Measurements from ENCODE around the gene SEZ6.

Gene SEZ6

DNA sequence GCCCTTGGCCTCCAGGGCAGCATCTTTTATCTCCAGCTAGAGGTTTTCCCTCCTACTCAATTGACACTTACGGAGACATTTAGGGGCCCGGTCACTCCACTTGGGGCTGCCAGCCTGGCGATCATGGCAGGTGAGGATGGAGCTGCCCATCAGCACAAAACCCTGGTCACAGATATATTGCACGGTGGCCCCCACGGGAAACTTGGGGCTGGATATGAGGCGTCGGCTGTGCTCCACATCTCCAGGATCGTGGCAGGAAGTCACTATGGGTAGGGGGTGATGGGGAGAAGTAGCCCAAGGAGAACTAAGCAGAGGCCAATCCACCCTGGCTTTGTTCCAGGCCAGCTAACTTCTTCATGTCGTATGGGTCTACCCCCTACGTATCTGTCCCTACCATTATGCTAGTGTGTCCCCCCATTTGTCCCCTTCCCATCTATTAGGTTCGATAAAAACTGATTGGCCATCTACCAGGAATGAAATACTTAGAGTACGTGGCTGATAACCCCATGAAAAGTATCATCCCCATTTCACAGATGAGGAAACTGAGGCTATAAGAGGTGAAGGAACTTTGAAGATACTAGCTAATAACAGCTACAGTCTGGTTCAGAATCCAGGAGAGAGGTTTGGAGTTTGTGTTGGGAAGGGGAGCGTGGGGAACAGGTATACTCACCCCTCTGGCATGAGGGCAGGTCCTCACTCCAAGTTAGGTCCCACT is 48.4 kb downstream of the SEZ6 start:
- Histone ChIP-seq H3K9me3 (ENCODE audit: control insufficient read depth, low read depth, low read length) (no peaks in the 10 kb centered on the region), H3K9ac (ENCODE audit: low read length) (no peak overlapping the region), H3K36me3 (ENCODE audit: control insufficient read depth, low read depth, low read length) (no peaks in the 10 kb centered on the region), H3K4me1 (ENCODE audit: control insufficient read depth, low read depth, low read length) (peaks cover 9% of the 10 kb centered on the region), H3K27me3 (ENCODE audit: control insufficient read depth, insufficient read depth, low read length) (no peaks in the 10 kb centered on the region), H3K27ac (ENCODE audit: low read length) (no peak overlapping the region), H3K4me3 (ENCODE audit: low read length) (no peak overlapping the region)

DNA sequence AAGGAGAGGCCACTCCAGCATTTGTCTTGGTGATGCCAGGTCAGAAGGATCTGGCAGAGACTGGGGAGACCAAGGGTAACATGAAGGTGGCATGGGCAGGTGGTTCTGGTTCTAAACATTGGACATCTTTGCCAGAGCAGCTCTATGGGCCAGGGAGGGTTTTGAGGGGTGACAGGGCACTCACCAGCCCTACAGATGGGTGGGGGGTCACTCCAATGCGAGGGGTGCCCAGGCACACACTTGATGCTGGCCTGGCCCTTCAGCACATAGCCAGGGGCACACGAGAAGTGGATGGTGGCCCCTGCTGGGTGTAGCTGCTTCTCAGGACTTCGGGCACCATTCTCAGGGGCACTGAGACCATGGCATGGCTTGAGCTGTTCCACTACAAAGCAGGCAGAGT is 49.0 kb downstream of the SEZ6 start:
- Histone ChIP-seq H3K27me3 (ENCODE audit: control insufficient read depth, insufficient read depth, low read length) (no peaks in the 10 kb centered on the region), H3K4me1 (ENCODE audit: control insufficient read depth, low read depth, low read length) (peaks cover 9% of the 10 kb centered on the region), H3K36me3 (ENCODE audit: control insufficient read depth, low read depth, low read length) (no peaks in the 10 kb centered on the region), H3K9ac (ENCODE audit: low read length) (no peak overlapping the region), H3K9me3 (ENCODE audit: control insufficient read depth, low read depth, low read length) (no peaks in the 10 kb centered on the region), H3K4me3 (ENCODE audit: low read length) (no peak overlapping the region), H3K27ac (ENCODE audit: low read length) (no peak overlapping the region)

DNA sequence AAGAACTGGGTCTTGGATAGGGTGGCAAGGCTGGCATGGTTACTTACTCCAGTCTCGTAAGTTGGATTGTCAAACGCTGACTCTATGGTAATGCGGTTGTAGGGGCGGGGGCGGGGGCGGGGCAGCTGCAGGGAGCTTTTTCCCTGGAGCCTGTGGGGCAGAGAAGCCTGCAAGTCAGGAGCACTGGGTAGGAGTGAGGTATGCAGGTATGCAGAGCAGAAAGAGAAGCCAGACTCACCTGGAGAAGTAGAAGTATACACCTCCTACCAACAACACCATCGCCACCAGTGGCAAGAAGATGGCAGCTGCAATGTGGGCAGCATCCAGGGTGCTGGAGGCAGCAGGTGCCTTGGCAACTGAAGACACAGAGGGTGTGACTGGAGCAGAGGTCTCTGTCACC is 49.7 kb downstream of the SEZ6 start:
- Histone ChIP-seq H3K36me3 (ENCODE audit: control insufficient read depth, low read depth, low read length) (no peaks in the 10 kb centered on the region), H3K4me1 (ENCODE audit: control insufficient read depth, low read depth, low read length) (peaks cover 9% of the 10 kb centered on the region), H3K27ac (ENCODE audit: low read length) (no peak overlapping the region), H3K9me3 (ENCODE audit: control insufficient read depth, low read depth, low read length) (no peaks in the 10 kb centered on the region), H3K9ac (ENCODE audit: low read length) (no peak overlapping the region), H3K4me3 (ENCODE audit: low read length) (no peak overlapping the region), H3K27me3 (ENCODE audit: control insufficient read depth, insufficient read depth, low read length) (no peaks in the 10 kb centered on the region)

DNA sequence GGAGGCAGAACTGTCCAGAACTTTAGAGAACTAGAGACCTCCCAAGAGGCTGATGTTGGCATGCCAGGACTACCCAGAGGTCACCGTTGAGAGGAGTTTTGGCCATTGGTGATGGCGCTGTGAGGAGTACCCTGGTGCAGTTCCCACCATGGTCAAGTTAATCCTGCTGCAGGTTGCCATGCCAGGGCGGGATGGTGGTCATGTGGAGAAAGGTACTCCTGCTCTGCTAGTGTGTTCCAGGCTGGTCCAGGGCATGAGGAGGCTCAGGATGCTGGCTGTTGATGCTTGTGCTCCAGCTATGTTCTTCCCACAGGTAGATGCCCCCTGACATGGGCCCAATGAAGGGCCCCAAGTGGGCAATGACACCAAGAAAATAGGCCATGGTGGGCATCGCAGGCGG is 50.4 kb downstream of the SEZ6 start:
- Histone ChIP-seq H3K9ac (ENCODE audit: low read length) (no peak overlapping the region), H3K36me3 (ENCODE audit: control insufficient read depth, low read depth, low read length) (no peaks in the 10 kb centered on the region), H3K9me3 (ENCODE audit: control insufficient read depth, low read depth, low read length) (no peaks in the 10 kb centered on the region), H3K27ac (ENCODE audit: low read length) (no peak overlapping the region), H3K4me1 (ENCODE audit: control insufficient read depth, low read depth, low read length) (peaks cover 9% of the 10 kb centered on the region), H3K4me3 (ENCODE audit: low read length) (no peak overlapping the region), H3K27me3 (ENCODE audit: control insufficient read depth, insufficient read depth, low read length) (no peaks in the 10 kb centered on the region)

DNA sequence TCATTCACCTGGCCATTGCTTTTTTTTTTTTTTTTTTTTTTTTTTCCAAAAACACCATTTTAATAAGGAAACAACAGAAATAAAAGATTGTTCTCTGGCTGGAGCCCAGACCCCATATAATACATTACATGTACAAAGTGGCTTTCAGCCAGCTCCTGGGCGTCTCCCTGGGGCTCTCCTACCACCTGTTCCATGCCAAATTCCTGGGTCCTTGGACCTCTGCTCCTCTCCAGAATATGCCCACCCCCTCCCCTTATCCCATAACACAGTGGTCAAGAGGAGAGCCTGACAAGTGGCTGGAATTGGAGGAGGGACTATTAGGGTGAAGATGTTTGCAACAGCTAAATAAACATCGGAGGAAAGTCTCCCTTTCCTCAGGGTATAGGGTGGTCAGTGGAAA is 50.9 kb downstream of the SEZ6 start:
- H3K9ac ChIP-seq (ENCODE audit: low read length): no peak overlapping the region
- no peaks in the 10 kb centered on the region for H3K27me3 ChIP-seq (ENCODE audit: control insufficient read depth, insufficient read depth, low read length)
- no peak overlapping the region for H3K27ac ChIP-seq (ENCODE audit: low read length)
- H3K4me3 ChIP-seq (ENCODE audit: low read length): no peak overlapping the region
- no peaks in the 10 kb centered on the region for H3K9me3 ChIP-seq (ENCODE audit: control insufficient read depth, low read depth, low read length)
- peaks cover 9% of the 10 kb centered on the region for H3K4me1 ChIP-seq (ENCODE audit: control insufficient read depth, low read depth, low read length)
- H3K36me3 ChIP-seq (ENCODE audit: control insufficient read depth, low read depth, low read length): no peaks in the 10 kb centered on the region

DNA sequence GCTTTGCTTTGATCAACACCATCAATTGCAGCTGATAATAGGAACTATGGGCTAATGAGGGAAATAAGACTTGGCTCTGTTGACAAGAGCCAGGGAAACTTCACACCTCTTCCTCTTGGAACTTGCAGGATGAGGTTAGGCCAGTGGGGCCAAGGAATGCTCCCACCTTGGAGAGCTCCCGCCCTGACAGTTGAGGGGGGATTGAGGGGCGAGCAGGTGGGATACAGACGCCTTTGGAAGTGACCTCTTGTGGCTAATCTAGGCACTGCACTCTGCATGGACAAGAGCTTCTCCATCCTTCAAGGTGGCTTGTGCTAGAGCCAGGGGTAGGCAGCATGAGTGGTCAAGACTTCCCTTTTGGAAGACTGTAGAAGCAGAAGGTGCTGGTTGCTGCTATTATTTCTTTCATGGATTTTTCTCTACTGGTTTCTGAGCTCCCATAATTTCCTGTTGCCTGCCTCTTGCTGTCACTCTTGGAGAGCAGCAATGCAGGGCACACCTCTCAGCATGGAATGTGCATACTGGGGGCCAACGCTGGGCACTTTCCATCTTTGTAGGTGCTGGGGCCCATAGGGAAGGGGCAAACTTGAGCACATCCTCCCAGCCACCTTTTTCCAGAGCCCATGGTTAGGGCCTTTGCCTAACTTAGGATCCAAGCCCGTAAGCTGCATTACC is 52.3 kb downstream of the SEZ6 start:
- H3K9ac ChIP-seq (ENCODE audit: low read length): no peak overlapping the region
- H3K4me3 ChIP-seq (ENCODE audit: low read length): no peak overlapping the region
- no peaks in the 10 kb centered on the region for H3K36me3 ChIP-seq (ENCODE audit: control insufficient read depth, low read depth, low read length)
- no peak overlapping the region for H3K27ac ChIP-seq (ENCODE audit: low read length)
- no peaks in the 10 kb centered on the region for H3K9me3 ChIP-seq (ENCODE audit: control insufficient read depth, low read depth, low read length)
- peaks cover 9% of the 10 kb centered on the region for H3K4me1 ChIP-seq (ENCODE audit: control insufficient read depth, low read depth, low read length)
- H3K27me3 ChIP-seq (ENCODE audit: control insufficient read depth, insufficient read depth, low read length): no peaks in the 10 kb centered on the region

DNA sequence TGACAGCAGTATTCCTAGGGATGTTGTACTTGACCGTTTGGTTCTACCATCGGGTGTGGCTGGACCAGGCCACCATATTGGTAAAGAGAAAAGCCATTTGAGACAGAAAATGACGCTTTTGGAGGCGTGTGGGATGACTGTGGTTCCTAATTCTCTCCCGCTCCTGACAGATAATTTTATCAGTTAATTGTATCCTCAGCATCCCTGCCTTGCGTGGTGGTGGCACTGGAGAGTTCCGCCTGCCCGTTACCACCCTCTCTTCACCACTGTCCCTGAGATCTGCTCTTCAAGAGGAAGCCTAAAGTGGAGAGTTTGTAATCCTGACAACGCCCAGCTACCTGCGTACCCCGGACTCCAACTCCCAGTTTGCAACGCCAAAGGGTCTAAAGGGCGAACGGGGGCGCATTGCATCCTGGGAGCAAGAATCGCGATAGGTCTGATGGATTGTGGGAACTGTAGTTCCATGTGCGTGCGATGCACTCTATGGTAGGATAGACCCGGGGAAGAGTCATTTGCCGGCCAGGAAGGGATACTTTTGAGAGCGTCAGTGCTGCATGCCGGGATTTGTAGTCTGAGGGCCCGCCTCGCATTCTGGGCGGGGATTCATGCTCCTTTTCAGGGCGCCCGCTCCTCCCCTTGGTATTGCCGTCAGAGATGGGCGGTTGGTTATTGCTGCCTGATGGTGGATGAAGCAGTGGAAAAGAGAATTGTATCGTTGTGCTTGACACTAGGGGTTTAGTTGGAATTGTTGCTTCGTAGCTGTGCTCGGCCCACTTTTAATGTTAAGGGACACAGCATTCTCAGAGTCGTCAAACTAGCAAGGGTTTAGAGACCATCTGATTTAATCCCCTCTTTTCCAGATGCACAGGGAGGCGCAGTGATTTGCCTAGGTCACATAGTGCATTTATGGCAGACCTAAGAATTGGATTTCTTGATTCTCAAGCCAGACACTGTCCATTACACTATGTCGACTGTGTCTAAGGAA is 53.5 kb downstream of the SEZ6 start:
- H3K27ac ChIP-seq (ENCODE audit: low read length): peak overlapping the region; percentile 67
- H3K4me3 ChIP-seq (ENCODE audit: low read length): peak overlapping the region; percentile 73
- peaks cover 4% of the 10 kb centered on the region for H3K36me3 ChIP-seq (ENCODE audit: control insufficient read depth, low read depth, low read length)
- H3K4me1 ChIP-seq (ENCODE audit: control insufficient read depth, low read depth, low read length): peaks cover 20% of the 10 kb centered on the region
- H3K9me3 ChIP-seq (ENCODE audit: control insufficient read depth, low read depth, low read length): no peaks in the 10 kb centered on the region
- H3K9ac ChIP-seq (ENCODE audit: low read length): peak overlapping the region; percentile 59
- H3K27me3 ChIP-seq (ENCODE audit: control insufficient read depth, insufficient read depth, low read length): no peaks in the 10 kb centered on the region

DNA sequence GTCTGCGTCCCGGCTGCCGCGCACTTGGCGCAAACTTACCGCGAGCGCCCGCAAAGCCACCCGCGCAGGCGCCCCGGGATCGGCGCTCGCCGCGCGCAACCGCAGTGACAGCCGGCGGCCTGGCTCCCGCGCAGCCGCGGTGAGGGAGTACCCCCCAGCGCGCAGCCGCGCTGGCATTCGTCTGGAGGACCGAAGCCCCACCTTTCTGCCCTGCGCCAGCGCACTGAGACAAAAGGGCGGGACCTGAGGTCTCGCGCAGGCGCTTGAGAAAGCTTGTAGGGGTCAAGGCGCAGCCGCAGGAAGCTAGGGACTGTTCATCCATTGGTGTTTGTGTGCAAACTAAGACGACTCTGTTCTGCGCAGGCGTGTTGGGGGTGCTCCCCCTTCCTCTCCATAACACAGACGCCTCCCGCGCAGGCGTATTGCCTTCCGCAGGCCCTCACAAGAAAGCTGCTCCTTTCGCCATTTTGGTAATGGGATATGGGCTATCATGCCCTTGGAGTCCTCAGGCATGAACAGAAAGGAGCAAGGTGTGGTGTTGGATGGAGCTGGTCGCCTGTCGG is 54.3 kb downstream of the SEZ6 start, which contains the start of gene PHF12:
Gene PHF12 (minus strand): TSS at position 91 of the 563 bp plus-strand sequence. CDS start 558 bp downstream, outside the sequence.
- H3K27me3 ChIP-seq (ENCODE audit: control insufficient read depth, insufficient read depth, low read length): no peaks in the 10 kb centered on the region
- peaks cover 4% of the 10 kb centered on the region for H3K36me3 ChIP-seq (ENCODE audit: control insufficient read depth, low read depth, low read length)
- H3K4me1 ChIP-seq (ENCODE audit: control insufficient read depth, low read depth, low read length): peaks cover 19% of the 10 kb centered on the region
- H3K9ac ChIP-seq (ENCODE audit: low read length): peak within 1 kb of the TSS; percentile 83
- H3K4me3 ChIP-seq (ENCODE audit: low read length): peak within 1 kb of the TSS; percentile 73
- peak within 1 kb of the TSS; percentile 67 for H3K27ac ChIP-seq (ENCODE audit: low read length)
- H3K9me3 ChIP-seq (ENCODE audit: control insufficient read depth, low read depth, low read length): no peaks in the 10 kb centered on the region

DNA sequence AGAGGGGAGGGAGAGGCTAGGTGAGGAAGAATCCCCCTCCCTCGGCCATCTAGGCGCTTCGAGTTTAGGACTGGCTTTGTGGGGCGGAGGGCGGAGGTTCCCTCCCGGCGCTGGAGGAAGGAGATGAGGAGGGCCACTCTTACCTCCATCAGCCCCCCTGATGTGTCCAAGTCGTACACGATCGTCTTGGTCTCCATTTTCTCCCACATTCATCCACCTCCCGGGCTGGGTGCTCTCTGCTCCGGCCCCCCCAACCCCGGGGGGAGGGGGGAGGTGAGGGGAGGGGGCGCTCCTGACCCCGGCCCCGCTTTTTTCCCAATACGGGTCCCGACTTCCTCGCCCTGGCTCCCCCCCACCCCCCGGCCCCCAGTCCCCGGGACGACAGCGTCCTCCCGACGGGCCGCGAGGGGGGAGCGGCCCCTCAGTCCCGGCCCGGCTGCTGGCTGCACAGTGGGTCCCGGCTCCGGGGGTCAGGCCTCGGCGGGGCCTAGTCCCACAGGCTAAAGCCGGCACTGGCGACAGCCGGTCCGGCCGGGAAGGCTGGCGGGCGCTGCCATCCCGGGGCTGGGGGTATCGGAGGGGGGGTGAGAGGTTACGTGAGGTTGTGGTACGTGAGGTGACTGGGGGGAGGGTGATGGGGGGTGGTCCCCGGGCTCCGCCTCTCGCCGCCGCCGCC is 54.9 kb downstream of the SEZ6 start:
- H3K9ac ChIP-seq (ENCODE audit: low read length): peak overlapping the region; percentile 83
- peaks cover 16% of the 10 kb centered on the region for H3K4me1 ChIP-seq (ENCODE audit: control insufficient read depth, low read depth, low read length)
- peak overlapping the region; percentile 73 for H3K4me3 ChIP-seq (ENCODE audit: low read length)
- H3K27ac ChIP-seq (ENCODE audit: low read length): peak overlapping the region; percentile 63
- no peaks in the 10 kb centered on the region for H3K27me3 ChIP-seq (ENCODE audit: control insufficient read depth, insufficient read depth, low read length)
- peaks cover 4% of the 10 kb centered on the region for H3K36me3 ChIP-seq (ENCODE audit: control insufficient read depth, low read depth, low read length)
- H3K9me3 ChIP-seq (ENCODE audit: control insufficient read depth, low read depth, low read length): no peaks in the 10 kb centered on the region

DNA sequence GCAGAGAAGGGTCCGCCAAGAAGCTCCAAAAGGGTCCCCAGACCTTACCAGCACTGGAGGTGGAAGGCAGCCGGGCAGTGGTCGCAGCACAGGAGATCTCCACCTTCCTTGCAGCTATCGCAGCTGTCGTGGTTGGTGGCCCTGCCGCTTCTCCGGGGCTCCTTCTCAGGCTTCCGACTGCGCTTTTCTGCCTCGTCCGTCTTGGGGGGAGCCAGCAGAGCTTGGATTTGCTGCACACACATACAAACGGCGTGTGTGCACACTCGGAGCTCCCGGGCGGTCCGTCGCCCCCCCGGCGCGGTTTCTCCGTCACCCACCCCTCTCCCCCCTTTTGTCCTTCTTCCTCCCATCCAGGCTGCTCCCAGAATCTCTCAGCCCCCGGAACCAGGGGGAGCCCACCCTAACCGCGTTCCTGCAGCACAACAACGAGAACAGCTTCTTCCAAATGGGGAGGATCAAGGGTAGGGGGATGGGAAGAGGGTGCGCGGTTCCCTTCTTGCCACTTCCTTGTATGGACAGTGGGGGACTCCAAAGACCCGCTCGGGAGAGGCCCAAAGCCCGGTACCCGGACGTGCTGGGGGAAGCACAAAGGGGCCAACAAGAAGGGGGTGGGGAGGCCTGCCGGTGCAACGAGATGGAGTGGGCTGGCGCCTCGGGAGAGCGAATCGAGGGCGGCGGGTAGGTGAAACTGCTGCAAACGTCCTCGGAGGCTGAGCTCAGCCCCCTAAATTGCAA is 55.6 kb downstream of the SEZ6 start:
- Histone ChIP-seq H3K36me3 (ENCODE audit: control insufficient read depth, low read depth, low read length) (peaks cover 5% of the 10 kb centered on the region), H3K9me3 (ENCODE audit: control insufficient read depth, low read depth, low read length) (no peaks in the 10 kb centered on the region), H3K9ac (ENCODE audit: low read length) (peak overlapping the region; percentile 83), H3K27me3 (ENCODE audit: control insufficient read depth, insufficient read depth, low read length) (no peaks in the 10 kb centered on the region), H3K27ac (ENCODE audit: low read length) (peak overlapping the region; percentile 63), H3K4me3 (ENCODE audit: low read length) (peak overlapping the region; percentile 73), H3K4me1 (ENCODE audit: control insufficient read depth, low read depth, low read length) (peaks cover 16% of the 10 kb centered on the region)

All from iPS-18a (cell line).